Measurements from ENCODE around the gene AGAP2.

GRCh38 chr12:57763881-57764661, 25.5 kb upstream of the AGAP2 start:
- TF ChIP-seq, protein P1, sequence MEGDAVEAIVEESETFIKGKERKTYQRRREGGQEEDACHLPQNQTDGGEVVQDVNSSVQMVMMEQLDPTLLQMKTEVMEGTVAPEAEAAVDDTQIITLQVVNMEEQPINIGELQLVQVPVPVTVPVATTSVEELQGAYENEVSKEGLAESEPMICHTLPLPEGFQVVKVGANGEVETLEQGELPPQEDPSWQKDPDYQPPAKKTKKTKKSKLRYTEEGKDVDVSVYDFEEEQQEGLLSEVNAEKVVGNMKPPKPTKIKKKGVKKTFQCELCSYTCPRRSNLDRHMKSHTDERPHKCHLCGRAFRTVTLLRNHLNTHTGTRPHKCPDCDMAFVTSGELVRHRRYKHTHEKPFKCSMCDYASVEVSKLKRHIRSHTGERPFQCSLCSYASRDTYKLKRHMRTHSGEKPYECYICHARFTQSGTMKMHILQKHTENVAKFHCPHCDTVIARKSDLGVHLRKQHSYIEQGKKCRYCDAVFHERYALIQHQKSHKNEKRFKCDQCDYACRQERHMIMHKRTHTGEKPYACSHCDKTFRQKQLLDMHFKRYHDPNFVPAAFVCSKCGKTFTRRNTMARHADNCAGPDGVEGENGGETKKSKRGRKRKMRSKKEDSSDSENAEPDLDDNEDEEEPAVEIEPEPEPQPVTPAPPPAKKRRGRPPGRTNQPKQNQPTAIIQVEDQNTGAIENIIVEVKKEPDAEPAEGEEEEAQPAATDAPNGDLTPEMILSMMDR (IDR thresholded peaks at IDR 0.05): no peak
- no peak for TF ChIP-seq EZH2 (IDR thresholded peaks at IDR 0.05; ENCODE audit: borderline replicate concordance, insufficient read depth, low read depth, low read length, poor library complexity, severe bottlenecking)
